Kidney capillary endothelial cell (primary cell): ENCODE measurements around the gene SP3.

ENCODE experiments used
- DNase-seq: peaks from one replicate; pipeline ENCODE4 v3.0.0-alpha.2; 2018; ENCODE audit warnings: low spot score

SP3 gene

DNA sequence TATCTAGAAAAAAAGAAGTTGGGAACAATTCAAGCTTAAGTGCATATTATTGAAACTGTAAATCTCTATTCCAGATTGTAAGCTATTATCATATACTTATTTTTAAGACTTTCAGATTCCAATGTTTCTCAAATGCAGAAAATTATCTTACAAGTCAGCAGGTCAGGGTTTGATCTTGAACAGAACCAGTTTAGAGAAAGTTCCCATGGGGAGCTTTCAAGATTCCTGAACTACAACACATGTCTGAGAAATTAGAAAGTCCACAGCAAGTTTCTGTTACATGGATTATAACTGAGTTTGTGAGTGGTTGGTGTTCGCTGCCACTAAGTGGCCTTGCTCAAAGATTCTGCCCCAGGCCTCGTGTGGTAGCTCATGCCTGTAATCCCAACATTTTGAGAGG, 31.6 kb upstream of the SP3 start:
- DNase-seq, result no peak

DNA sequence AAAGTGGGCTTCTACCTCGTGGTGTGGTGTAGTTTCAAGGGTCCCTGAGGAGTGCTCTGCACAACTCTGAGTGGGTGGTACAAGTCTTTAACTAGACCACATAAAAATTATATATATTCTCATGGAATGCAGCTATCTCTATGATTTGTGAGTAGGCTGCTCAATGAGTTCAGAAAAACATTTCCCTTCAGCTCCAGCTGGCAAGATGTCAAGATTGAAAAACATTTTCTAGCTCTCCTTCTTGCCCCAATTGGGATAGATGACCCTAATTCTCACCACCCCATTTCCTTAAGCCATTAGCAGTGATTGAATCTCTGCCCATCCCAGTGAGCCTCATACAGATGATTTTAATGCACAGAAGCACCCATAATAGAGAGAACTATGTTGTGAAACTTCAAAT, 28.3 kb upstream of the SP3 start:
- DNase-seq, result no peak

- DNase-seq, result no peak
Measured at GRCh38 chr2:173991856-173992588, 26.8 kb upstream of the SP3 start.

GRCh38 chr2:173990970-173991819, 26.0 kb upstream of the SP3 start:
- DNase-seq, result no peak

GRCh38 chr2:173990245-173990644, 25.1 kb upstream of the SP3 start:
- no peak for DNase-seq

GRCh38 chr2:173989884-173990215, 24.7 kb upstream of the SP3 start:
- no peak for DNase-seq

DNA sequence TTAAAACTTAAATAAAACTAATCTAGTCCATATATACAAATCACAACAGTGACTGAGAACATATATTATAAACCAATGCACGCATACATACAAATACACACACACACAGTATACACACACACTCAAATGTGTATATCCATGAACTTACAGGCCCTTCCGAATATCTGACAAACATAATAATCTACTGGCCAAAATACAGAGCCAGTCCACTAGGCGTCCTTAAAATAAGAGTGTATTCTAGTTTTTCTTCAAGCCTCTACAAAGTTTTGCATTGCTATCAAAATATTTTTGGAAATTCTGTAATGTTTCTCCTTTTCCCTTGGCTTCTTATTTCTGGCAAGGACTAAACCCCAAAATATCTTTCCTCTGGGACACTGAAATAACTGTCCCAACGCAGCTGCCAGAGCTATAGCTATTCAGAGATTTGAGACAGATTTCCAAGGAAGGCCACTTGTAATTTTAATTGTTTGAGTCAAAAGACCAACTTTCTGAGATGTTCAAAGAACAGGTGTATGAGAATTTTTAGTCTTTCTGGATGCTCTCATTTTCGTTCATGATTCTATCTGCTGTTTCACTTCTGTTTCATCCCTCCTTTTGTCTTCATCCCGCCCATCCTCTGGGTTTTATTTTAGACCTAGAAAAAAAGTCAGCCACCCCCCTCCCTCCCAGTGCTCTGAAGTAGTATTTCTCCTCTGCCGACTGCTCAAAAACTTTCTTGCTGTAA, 24.1 kb upstream of the SP3 start:
- DNase-seq, result no peak

DNA sequence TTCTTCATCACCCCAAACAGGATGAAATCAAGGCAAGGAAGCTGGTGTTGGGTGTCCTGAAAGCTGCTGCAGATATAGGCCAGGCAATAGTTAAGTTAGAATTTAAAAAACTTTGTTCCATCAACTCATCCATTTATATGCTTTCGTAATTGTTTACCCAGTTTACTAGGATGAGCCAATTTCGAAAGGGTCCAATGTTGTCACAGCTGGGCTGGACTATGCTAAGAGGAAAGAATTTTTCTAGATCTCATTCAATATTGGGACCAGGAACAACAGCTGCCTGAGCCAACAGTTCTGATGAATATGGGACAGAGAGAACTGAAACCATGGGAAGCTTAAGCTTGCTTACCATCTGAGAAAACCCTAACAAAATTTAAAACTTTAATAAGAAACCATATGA, 21.6 kb upstream of the SP3 start:
- DNase-seq, result no peak

DNA sequence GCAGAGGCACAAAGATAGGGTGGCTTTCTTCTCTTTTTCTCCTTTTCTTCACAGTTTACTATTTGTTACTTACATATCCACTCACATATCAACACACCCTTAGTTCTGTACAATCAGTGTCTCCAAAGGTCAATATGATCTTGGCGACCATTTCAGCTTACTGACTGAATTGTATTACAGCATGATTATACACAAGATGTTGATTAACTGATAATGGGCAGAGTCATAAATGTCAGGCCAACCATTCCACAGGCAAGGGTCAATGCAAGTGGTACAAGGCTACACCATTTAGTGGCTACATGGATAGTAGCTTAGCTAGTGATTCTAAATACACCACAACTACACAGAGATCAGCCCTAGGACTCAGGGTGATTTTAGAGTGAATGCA, 20.4 kb upstream of the SP3 start:
- DNase-seq, result no peak

GRCh38 chr2:173984866-173985604, 19.9 kb upstream of the SP3 start:
- DNase-seq, result no peak

- no peak for DNase-seq
Measured at GRCh38 chr2:173983391-173983871, 18.3 kb upstream of the SP3 start.

GRCh38 chr2:173982918-173983317, 17.7 kb upstream of the SP3 start:
- DNase-seq, result no peak

GRCh38 chr2:173982182-173982714, 17.1 kb upstream of the SP3 start:
- no peak for DNase-seq

DNA sequence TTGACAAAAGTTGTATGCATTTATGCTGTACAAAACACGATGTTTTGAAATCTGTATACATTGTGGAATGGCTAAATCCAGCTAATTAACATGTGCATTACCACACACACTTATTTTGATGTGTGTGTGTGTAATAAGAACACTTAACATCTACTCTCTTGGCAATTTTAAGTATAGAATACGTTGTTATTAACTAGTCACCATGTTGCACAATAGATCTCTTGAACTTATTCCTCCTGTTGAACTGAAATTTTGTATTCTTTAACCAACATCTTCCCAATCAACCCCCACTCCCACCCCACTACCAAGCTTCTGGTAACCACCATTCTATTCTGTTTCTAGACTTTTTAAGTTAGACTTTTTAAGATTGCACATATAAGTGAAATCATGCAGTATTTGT, 16.3 kb upstream of the SP3 start:
- no peak for DNase-seq

DNA sequence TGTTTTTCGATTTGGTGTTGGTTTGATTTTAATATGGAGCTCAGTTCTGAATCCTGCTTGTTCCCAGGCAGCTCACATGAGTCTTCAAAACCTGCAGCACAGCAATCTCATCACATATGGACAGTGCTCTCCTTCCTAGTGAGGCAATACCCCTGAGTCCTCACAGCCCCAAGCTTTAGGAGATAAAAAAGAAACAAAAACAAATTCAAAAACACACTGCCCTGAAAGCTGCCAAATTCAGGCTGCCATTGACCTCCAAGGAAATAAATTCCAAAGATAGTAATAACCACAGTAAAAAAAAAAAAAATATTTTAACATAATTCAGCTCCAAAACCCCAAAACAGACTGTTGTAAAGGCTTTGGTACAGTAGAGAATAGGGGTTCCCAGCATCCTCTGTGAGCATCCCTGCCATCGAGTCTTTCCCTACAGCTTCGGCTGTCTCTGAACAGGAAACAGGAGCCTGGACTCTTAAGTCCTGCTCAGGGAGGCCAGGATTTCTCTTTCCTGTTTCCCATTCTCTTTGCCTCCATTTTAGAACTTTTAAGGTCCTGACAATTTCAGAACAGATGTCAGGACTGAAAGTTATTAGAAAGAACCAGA, 14.7 kb upstream of the SP3 start:
- no peak for DNase-seq

GRCh38 chr2:173978447-173978846, 13.3 kb upstream of the SP3 start:
- DNase-seq, result no peak

GRCh38 chr2:173972636-173973035, 7.5 kb upstream of the SP3 start:
- no peak for DNase-seq

DNA sequence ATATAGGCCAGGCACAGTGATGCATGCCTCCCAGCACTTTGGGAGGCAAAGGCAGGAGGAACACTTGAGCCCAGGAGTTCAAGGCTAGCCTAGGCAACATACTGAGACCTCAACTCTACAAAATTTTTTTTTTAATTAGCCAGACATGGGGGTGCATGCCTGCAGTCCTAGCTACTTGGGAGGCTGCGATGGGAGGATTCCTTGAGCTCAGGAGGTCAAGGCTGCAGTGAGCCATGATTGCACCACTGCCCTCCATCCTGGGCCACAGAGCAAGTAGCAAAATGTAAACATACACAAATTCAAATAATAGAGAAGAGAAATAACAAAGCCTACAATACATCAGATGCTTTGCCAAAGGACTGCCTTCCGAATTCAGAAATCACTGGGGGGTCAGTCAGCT, 7.0 kb upstream of the SP3 start:
- DNase-seq, result no peak

DNA sequence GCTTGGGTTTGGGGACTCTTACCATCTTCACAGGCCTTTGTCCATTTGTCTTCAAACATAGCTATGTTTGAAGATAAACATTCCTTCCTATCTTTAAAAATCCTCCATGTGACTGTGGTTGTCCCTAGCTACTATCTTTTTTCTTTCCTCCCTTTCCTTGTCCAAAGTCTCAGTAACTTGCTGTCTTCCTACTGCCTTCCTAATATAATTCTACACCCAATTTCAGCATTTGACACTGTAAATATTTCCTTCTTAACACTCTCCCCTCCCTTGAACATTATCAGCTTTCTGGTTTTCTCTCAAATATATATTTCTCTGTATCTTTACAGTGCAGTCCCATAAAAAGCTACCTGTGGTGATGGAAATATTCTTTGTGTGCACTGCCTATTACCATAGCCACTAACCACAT, 5.3 kb upstream of the SP3 start:
- DNase-seq, result no peak

GRCh38 chr2:173969886-173970285, 4.7 kb upstream of the SP3 start:
- DNase-seq, result no peak

- no peak for DNase-seq
Measured at GRCh38 chr2:173968551-173968950, 3.4 kb upstream of the SP3 start.
